Ectodermal cell (in vitro differentiated cells): ENCODE results near the gene PPP1R14B.

ENCODE experiments used
- H3K27ac ChIP-seq: 2 replicates; pipeline ENCODE4 v1.7.0; 2013; ENCODE audit warnings: mild to moderate bottlenecking, low read depth, low read length; ENCODE audit not compliant: insufficient read depth, poor library complexity, severe bottlenecking
- H3K27me3 ChIP-seq: 2 replicates; pipeline ENCODE4 v1.7.0; 2013; ENCODE audit warnings: mild to moderate bottlenecking, low read length; ENCODE audit not compliant: insufficient read depth, control insufficient read depth, poor library complexity, severe bottlenecking
- H3K36me3 ChIP-seq: one replicate; pipeline ENCODE4 v1.7.0; 2013; ENCODE audit warnings: low read length; ENCODE audit not compliant: control insufficient read depth, insufficient read depth
- H3K4me1 ChIP-seq: one replicate; pipeline ENCODE4 v1.7.0; 2013; ENCODE audit warnings: low read length; ENCODE audit not compliant: control insufficient read depth, insufficient read depth
- H3K4me3 ChIP-seq: 2 replicates; pipeline ENCODE4 v1.7.0; 2013; ENCODE audit warnings: low read depth, low read length, control low read depth; ENCODE audit not compliant: insufficient read depth
- H3K9me3 ChIP-seq: 2 replicates; pipeline ENCODE4 v1.7.0; 2013; ENCODE audit warnings: mild to moderate bottlenecking, low read length, moderate library complexity; ENCODE audit not compliant: control insufficient read depth
- WGBS, 2 experiments: methylation state at CpG; one replicate each; pipeline ENCODE4 v1.1.7; 2013; ENCODE audit warnings: missing lambda C conversion rate in 2 of 2; 5-methylcytosine and 5-hydroxymethylcytosine counted together

Gene PPP1R14B

GRCh38 chr11:64259533-64260067 lies 12.9 kb upstream of the PPP1R14B start:
- no peaks in the 10 kb centered on the region for H3K27me3 ChIP-seq
- H3K9me3 ChIP-seq = no peaks in the 10 kb centered on the region
- no peak overlapping the region for H3K27ac ChIP-seq
- H3K4me3 ChIP-seq = no peak overlapping the region
- 91 to 96% methylated on average over 4 of the region's 4 CpGs for WGBS, 2 experiments
- peaks cover 10% of the 10 kb centered on the region for H3K4me1 ChIP-seq
- peaks cover 22% of the 10 kb centered on the region for H3K36me3 ChIP-seq

- H3K36me3 ChIP-seq = peaks cover 22% of the 10 kb centered on the region
- H3K4me1 ChIP-seq = peaks cover 10% of the 10 kb centered on the region
- H3K27ac ChIP-seq = no peak overlapping the region
- 93 to 94% methylated on average over 32 of the region's 32 CpGs for WGBS, 2 experiments
- H3K27me3 ChIP-seq = no peaks in the 10 kb centered on the region
- H3K4me3 ChIP-seq = no peak overlapping the region
- H3K9me3 ChIP-seq = no peaks in the 10 kb centered on the region
These were observed 12.3 kb upstream of the PPP1R14B start for GRCh38 chr11:64258946-64259532.

GRCh38 chr11:64258356-64258755 lies 11.6 kb upstream of the PPP1R14B start:
- Histone ChIP-seq H3K27ac (no peak overlapping the region), H3K9me3 (no peaks in the 10 kb centered on the region), H3K27me3 (no peaks in the 10 kb centered on the region), H3K36me3 (peaks cover 22% of the 10 kb centered on the region), H3K4me1 (peaks cover 4% of the 10 kb centered on the region), H3K4me3 (no peak overlapping the region)
- WGBS, 2 experiments = 93 to 95% methylated on average over 24 of the region's 24 CpGs

- no peak overlapping the region for H3K4me3 ChIP-seq
- no peak overlapping the region for H3K27ac ChIP-seq
- peaks cover 12% of the 10 kb centered on the region for H3K36me3 ChIP-seq
- H3K9me3 ChIP-seq = no peaks in the 10 kb centered on the region
- WGBS, 2 experiments = 95 to 97% methylated on average over 15 of the region's 15 CpGs
- H3K4me1 ChIP-seq = no peaks in the 10 kb centered on the region
- H3K27me3 ChIP-seq = no peaks in the 10 kb centered on the region
These were observed 9.6 kb upstream of the PPP1R14B start for GRCh38 chr11:64256300-64256699.

GRCh38 chr11:64255135-64256128 lies 8.7 kb upstream of the PPP1R14B start:
- Histone ChIP-seq H3K27me3 (peaks cover 3% of the 10 kb centered on the region), H3K36me3 (peaks cover 12% of the 10 kb centered on the region), H3K4me1 (peaks cover 5% of the 10 kb centered on the region), H3K4me3 (no peak overlapping the region), H3K9me3 (no peaks in the 10 kb centered on the region), H3K27ac (no peak overlapping the region)
- WGBS, 2 experiments = 95 to 96% methylated on average over 35 of the region's 35 CpGs

GRCh38 chr11:64254326-64254725 lies 7.6 kb upstream of the PPP1R14B start:
- H3K4me3 ChIP-seq = no peak overlapping the region
- peaks cover 11% of the 10 kb centered on the region for H3K36me3 ChIP-seq
- peaks cover 9% of the 10 kb centered on the region for H3K4me1 ChIP-seq
- peaks cover 3% of the 10 kb centered on the region for H3K27me3 ChIP-seq
- H3K27ac ChIP-seq = no peak overlapping the region
- no peaks in the 10 kb centered on the region for H3K9me3 ChIP-seq
- 91 to 93% methylated on average over 7 of the region's 7 CpGs for WGBS, 2 experiments

GRCh38 chr11:64253481-64253880 lies 6.7 kb upstream of the PPP1R14B start:
- H3K36me3 ChIP-seq = peaks cover 3% of the 10 kb centered on the region
- no peak overlapping the region for H3K27ac ChIP-seq
- no peaks in the 10 kb centered on the region for H3K9me3 ChIP-seq
- H3K4me3 ChIP-seq = no peak overlapping the region
- H3K4me1 ChIP-seq = peaks cover 9% of the 10 kb centered on the region
- peaks cover 3% of the 10 kb centered on the region for H3K27me3 ChIP-seq
- WGBS, 2 experiments = 86 to 90% methylated on average over 5 of the region's 5 CpGs

GRCh38 chr11:64253043-64253442 lies 6.3 kb upstream of the PPP1R14B start:
- Histone ChIP-seq H3K4me3 (peak overlapping the region; percentile 70), H3K27ac (no peak overlapping the region), H3K9me3 (no peaks in the 10 kb centered on the region), H3K4me1 (peaks cover 10% of the 10 kb centered on the region), H3K36me3 (no peaks in the 10 kb centered on the region), H3K27me3 (peaks cover 5% of the 10 kb centered on the region)
- 77 to 81% methylated on average over 8 of the region's 8 CpGs for WGBS, 2 experiments

- Histone ChIP-seq H3K27me3 (peaks cover 10% of the 10 kb centered on the region), H3K27ac (no peak overlapping the region), H3K4me3 (peak overlapping the region; percentile 70), H3K9me3 (no peaks in the 10 kb centered on the region), H3K36me3 (no peaks in the 10 kb centered on the region), H3K4me1 (peaks cover 15% of the 10 kb centered on the region)
- WGBS, 2 experiments = 5 to 7% methylated on average over 23 of the region's 23 CpGs
These were observed 5.5 kb upstream of the PPP1R14B start for GRCh38 chr11:64252003-64252872.
